Caco-2 (cell line): Measurements from ENCODE around the gene SMYD3. TPM values are rescaled to one million over a fixed set of nuclear protein-coding genes. Genes with fewer than 3 reads are reported as not detected.

Source experiments
- BruUV-seq: library from RNA; stranded (reverse); fragments of 400-500 nt; replicated peaks from 2 replicates; lab custom pipeline; 2021; lab: Mats Ljungman, UMichigan
- CTCF ChIA-PET: fragments of 300-600 bp; sonication (Branson Sonifier 250); formaldehyde crosslinking; loops from one replicate; lab custom pipeline; 2022; ENCODE audit warnings: antibody characterized with exemption; lab: Charles Lee
- POLR2A ChIA-PET: fragments of 300-600 bp; sonication (Branson Sonifier 250); formaldehyde crosslinking; loops from one replicate; lab custom pipeline; 2022; ENCODE audit warnings: antibody characterized with exemption; lab: Charles Lee
- DNase-seq, 2 experiments: peaks; one replicate each; pipeline versions ENCODE4 v3.0.0 to v3.0.0-alpha.2; 2020 to 2022
- H3K27me3 ChIP-seq: replicated peaks from 2 replicates; pipeline ENCODE4 v1.6.0; 2011; ENCODE audit warnings: low read length; ENCODE audit not compliant: control insufficient read depth, insufficient read depth
- H3K36me3 ChIP-seq: 2 replicates; pipeline ENCODE4 v1.5.1; 2011; ENCODE audit warnings: low read length; ENCODE audit not compliant: control insufficient read depth, insufficient read depth
- H3K4me1 ChIP-seq: fragments of 250-450 bp; sonication (Bioruptor Pico); 2 replicates; pipeline ENCODE4 v1.5.1; 2020; ENCODE audit warnings: mild to moderate bottlenecking
- H3K4me3 ChIP-seq: 2 replicates; pipeline ENCODE4 v1.5.1; 2011; ENCODE audit warnings: low read depth, mild to moderate bottlenecking, control low read depth, low read length
- H3K9me3 ChIP-seq: fragments of 250-450 bp; sonication (Bioruptor Pico); 2 replicates; pipeline ENCODE4 v1.5.1; 2020; ENCODE audit warnings: mild to moderate bottlenecking, moderate library complexity
- H3K27ac Mint-ChIP-seq: one replicate; pipeline ENCODE4 v1.8.0; 2022; ENCODE audit warnings: mixed read lengths; ENCODE audit not compliant: unreplicated experiment
- H3K27me3 Mint-ChIP-seq: one replicate; pipeline ENCODE4 v1.8.0; 2022; ENCODE audit warnings: mixed read lengths; ENCODE audit not compliant: insufficient read depth, unreplicated experiment
- H3K36me3 Mint-ChIP-seq: one replicate; pipeline ENCODE4 v1.8.0; 2022; ENCODE audit warnings: mild to moderate bottlenecking, mixed read lengths; ENCODE audit not compliant: insufficient read depth, unreplicated experiment
- H3K4me1 Mint-ChIP-seq: one replicate; pipeline ENCODE4 v1.8.0; 2022; ENCODE audit warnings: low read depth, mixed read lengths; ENCODE audit not compliant: unreplicated experiment
- H3K4me3 Mint-ChIP-seq: one replicate; pipeline ENCODE4 v1.8.0; 2022; ENCODE audit warnings: mild to moderate bottlenecking, moderate library complexity, mixed read lengths; ENCODE audit not compliant: unreplicated experiment
- H3K9me3 Mint-ChIP-seq: one replicate; pipeline ENCODE4 v1.8.0; 2022; ENCODE audit warnings: mixed read lengths; ENCODE audit not compliant: unreplicated experiment
- intact Hi-C: fragments of 100-400 bp; cut with micrococcal nuclease; formaldehyde crosslinking; loops from one replicate; pipeline ENCODE4 v1.10.0; 2022; ENCODE audit not compliant: unreplicated experiment
- total RNA-seq: library from RNA; stranded (reverse); gene quantifications from 2 replicates; pipeline ENCODE4 v1.2.3, GENCODE V29; 2022
- TF ChIP-seq, protein P1 (sequence below), 2 experiments: fragments of 200-600 bp in 1 of 2; IDR thresholded peaks; 1 replicate in 1 of 2; 2 replicates in 1 of 2; pipeline versions ENCODE4 v1.5.1 to v1.8.0; 2011 to 2022; ENCODE audit warnings: antibody characterized with exemption in 1 of 2, control low read depth in 1 of 2, inconsistent platforms in 1 of 2, low read depth in 1 of 2, low read length in 1 of 2, mild to moderate bottlenecking in 1 of 2, moderate library complexity in 1 of 2; ENCODE audit not compliant: insufficient read depth in 1 of 2, severe bottlenecking in 1 of 2, unreplicated experiment in 1 of 2

Gene SMYD3
- total RNA-seq, 1 experiment from 2014 or later = 33.0 TPM

DNA sequence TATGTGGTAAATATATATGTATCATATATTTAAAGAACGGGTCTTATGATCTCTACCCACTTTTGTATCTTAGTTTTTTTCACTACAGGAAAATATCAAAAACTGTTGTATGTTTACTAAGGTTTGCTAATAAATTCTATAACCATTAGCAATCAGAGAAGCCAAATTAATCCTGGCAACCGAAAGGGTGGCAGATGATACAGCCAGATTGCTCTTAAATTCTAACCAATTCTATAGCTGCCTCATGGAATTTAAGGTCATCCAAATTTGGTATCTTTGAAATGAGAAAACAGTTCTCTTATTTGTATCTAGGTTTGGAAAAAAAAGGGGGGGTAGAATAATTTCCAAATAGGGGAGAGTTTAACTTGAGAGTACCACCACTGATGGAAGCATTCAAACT lies 591.2 kb downstream of the SMYD3 start:
- CTCF ChIA-PET = no interaction called here
- TF ChIP-seq, protein P1, sequence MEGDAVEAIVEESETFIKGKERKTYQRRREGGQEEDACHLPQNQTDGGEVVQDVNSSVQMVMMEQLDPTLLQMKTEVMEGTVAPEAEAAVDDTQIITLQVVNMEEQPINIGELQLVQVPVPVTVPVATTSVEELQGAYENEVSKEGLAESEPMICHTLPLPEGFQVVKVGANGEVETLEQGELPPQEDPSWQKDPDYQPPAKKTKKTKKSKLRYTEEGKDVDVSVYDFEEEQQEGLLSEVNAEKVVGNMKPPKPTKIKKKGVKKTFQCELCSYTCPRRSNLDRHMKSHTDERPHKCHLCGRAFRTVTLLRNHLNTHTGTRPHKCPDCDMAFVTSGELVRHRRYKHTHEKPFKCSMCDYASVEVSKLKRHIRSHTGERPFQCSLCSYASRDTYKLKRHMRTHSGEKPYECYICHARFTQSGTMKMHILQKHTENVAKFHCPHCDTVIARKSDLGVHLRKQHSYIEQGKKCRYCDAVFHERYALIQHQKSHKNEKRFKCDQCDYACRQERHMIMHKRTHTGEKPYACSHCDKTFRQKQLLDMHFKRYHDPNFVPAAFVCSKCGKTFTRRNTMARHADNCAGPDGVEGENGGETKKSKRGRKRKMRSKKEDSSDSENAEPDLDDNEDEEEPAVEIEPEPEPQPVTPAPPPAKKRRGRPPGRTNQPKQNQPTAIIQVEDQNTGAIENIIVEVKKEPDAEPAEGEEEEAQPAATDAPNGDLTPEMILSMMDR (IDR thresholded peaks at IDR 0.05; ENCODE audit: insufficient read depth in 1 of 2, low read depth in 1 of 2, low read length in 1 of 2, severe bottlenecking in 1 of 2, unreplicated experiment in 1 of 2) = no peak
- DNase-seq = no peak
- Histone ChIP-seq H3K36me3 (no peaks in the 10 kb centered on the region), H3K4me1 (no peaks in the 10 kb centered on the region), H3K4me3 (no peak overlapping the region), H3K9me3 (no peaks in the 10 kb centered on the region), H3K27me3 (no peaks in the 10 kb centered on the region)
- no TSS peak for BruUV-seq
- H3K4me1 Mint-ChIP-seq = no peaks in the 10 kb centered on the region
- no peaks in the 10 kb centered on the region for H3K27me3 Mint-ChIP-seq
- H3K27ac Mint-ChIP-seq = no peak overlapping the region
- no peaks in the 10 kb centered on the region for H3K9me3 Mint-ChIP-seq
- no peaks in the 10 kb centered on the region for H3K36me3 Mint-ChIP-seq
- POLR2A ChIA-PET = no interaction called here
- intact Hi-C loops = no loop called here
- no peak overlapping the region for H3K4me3 Mint-ChIP-seq

DNA sequence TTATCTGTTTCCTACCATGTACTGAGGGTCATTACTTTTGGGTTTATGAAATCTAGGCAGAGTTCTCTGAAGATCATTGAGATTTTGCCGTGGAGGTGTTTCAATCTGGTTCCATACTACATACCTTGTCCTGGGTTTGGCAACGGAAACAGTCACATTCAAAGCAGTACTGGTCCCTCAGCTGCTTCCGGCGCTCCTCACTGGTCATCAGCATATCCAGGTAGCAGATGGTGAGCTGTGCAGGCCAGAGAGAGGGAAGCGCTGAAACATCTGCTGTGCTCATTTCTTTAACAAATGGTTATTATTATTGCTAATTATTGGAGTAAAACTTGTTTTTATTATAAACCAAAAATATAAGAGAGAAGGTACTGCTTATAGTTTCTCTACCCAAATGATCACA lies 591.7 kb downstream of the SMYD3 start:
- POLR2A ChIA-PET = no interaction called here

DNA sequence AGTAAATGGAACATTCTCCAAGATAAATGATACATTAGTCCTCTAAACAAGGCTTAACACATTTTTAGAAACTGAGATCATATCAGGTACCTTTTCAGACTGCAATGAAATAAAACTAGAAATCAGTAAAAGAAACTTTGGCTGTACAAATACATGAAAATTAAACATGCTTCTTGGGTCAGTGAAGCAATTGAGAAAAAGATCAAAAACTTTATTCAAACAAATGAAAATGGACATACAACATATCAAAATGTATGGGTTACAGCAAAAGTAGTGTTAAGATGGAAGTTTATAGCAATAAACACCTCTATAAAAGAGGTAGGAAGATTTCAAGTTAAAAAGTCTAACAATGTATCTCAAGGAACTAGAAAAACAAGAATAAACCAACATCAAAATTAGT lies 598.5 kb downstream of the SMYD3 start:
- no peaks in the 10 kb centered on the region for H3K4me1 Mint-ChIP-seq
- peaks cover 10% of the 10 kb centered on the region for H3K9me3 Mint-ChIP-seq
- DNase-seq = no peak
- no peak overlapping the region for H3K27ac Mint-ChIP-seq
- no peak overlapping the region for H3K4me3 ChIP-seq
- no peak overlapping the region for H3K4me3 Mint-ChIP-seq
- intact Hi-C loops = no loop called here
- TF ChIP-seq, protein P1 (IDR thresholded peaks at IDR 0.05; ENCODE audit: insufficient read depth in 1 of 2, low read depth in 1 of 2, low read length in 1 of 2, severe bottlenecking in 1 of 2, unreplicated experiment in 1 of 2) = no peak
- H3K36me3 Mint-ChIP-seq = no peaks in the 10 kb centered on the region
- H3K4me1 ChIP-seq = no peaks in the 10 kb centered on the region
- no peaks in the 10 kb centered on the region; the same call in 1 of the 2 replicates for H3K27me3 ChIP-seq
- no TSS peak for BruUV-seq
- H3K27me3 Mint-ChIP-seq = no peaks in the 10 kb centered on the region
- ChIA-PET CTCF (no interaction called here), POLR2A (no interaction called here)
- no peaks in the 10 kb centered on the region for H3K36me3 ChIP-seq
- H3K9me3 ChIP-seq = no peaks in the 10 kb centered on the region; the same call in 1 of the 2 replicates

More for the DNA sequence above, 591.7 kb downstream of the SMYD3 start:
- CTCF ChIA-PET = no interaction called here
- no TSS peak for BruUV-seq
- H3K36me3 ChIP-seq = no peaks in the 10 kb centered on the region
- intact Hi-C loops = no loop called here
- Mint-ChIP-seq H3K4me3 (no peak overlapping the region), H3K4me1 (no peaks in the 10 kb centered on the region), H3K9me3 (no peaks in the 10 kb centered on the region), H3K27ac (no peak overlapping the region), H3K36me3 (no peaks in the 10 kb centered on the region), H3K27me3 (no peaks in the 10 kb centered on the region)
- H3K27me3 ChIP-seq = no peaks in the 10 kb centered on the region
- no peak for DNase-seq
- H3K9me3 ChIP-seq = no peaks in the 10 kb centered on the region
- TF ChIP-seq, protein P1 (IDR thresholded peaks at IDR 0.05; ENCODE audit: insufficient read depth in 1 of 2, low read depth in 1 of 2, low read length in 1 of 2, severe bottlenecking in 1 of 2, unreplicated experiment in 1 of 2) = no peak
- H3K4me3 ChIP-seq = no peak overlapping the region
- no peaks in the 10 kb centered on the region for H3K4me1 ChIP-seq
